ENCODE results near the gene ANK2. TPM values are rescaled to one million over a fixed set of nuclear protein-coding genes. Genes with fewer than 3 reads are reported as not detected.

ANK2 gene
- total RNA-seq, 2 experiments from 2014 or later: 1.5 to 1.9 TPM

DNA sequence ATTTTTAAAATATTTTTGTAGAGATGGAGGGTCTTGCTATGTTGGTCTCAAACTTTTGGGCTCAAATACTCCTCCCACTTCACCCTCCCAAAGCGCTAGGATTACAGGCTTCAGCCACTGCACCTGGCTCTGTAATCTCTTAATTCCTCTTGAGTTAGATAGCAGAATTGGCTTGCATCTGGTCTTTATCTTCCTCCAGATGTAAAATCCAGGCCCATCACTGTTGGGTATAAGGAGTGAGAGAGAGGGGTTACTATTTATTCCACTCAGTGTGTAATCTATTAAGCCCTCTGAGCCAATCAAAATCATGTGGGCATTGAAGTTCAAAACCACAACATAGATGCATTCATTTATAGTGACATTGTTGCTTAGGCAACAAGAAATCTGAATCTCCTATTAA lies 33.9 kb downstream of the ANK2 start:
- H3K4me3 Mint-ChIP-seq: no peak overlapping the region
- CTCF ChIA-PET: no interaction called here
- no peaks in the 10 kb centered on the region for H3K4me1 Mint-ChIP-seq
- H3K27me3 Mint-ChIP-seq: peaks cover 8% of the 10 kb centered on the region
- DNase-seq: no peak
- no peaks in the 10 kb centered on the region for H3K36me3 Mint-ChIP-seq (ENCODE audit: low read depth)
- no peaks in the 10 kb centered on the region for H3K9me3 Mint-ChIP-seq
- no peak overlapping the region for H3K27ac Mint-ChIP-seq
- POLR2A ChIA-PET: no interaction called here

DNA sequence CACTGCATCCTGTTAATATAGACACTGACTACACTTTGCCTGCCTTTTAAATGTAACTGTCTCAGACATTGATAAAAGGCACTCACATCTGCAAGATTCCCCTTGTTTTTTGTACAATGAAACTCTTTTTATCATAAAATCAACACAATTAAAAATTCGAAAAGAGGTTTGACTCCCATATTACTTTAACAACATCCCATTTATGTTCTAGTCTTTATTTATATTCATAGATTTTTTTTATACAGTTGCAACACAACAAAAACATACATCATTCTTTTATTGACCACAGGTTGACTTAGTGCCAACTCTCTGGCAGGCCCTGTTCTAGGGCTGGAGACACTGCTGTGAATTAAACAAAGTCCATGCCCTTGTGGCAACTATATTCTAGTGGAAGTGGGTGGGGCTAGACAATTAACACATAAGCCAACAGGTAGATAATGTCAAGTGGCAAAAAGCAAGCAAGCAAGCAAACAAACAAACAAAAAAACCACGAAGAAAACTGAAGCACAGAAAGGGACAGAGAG lies 36.8 kb downstream of the ANK2 start:
- Mint-ChIP-seq H3K27ac (no peak overlapping the region), H3K9me3 (no peaks in the 10 kb centered on the region), H3K4me1 (no peaks in the 10 kb centered on the region), H3K36me3 (ENCODE audit: low read depth) (no peaks in the 10 kb centered on the region), H3K4me3 (no peak overlapping the region), H3K27me3 (peaks cover 8% of the 10 kb centered on the region)
- POLR2A ChIA-PET: no interaction called here
- CTCF ChIA-PET: no interaction called here
- DNase-seq: no peak

DNA sequence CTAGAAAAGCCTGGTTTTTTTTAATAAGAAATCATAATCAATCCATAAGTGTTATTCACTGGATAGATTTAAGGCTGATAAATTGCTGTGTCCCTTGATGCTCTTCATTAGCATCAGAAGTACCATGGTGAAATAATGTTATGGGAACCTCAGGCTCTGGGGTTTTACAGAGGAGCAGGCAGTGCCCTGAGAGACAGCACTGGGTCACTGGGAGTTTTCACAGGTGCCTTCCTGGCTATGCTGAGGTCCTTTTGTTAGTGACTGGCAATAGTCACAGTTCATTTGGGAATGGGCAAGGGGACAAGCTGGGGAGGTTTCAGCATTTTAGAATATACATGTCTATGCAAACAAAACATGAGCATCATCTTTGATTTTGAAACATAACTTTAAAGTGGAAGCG lies 38.6 kb downstream of the ANK2 start:
- Mint-ChIP-seq H3K4me1 (no peaks in the 10 kb centered on the region), H3K9me3 (no peaks in the 10 kb centered on the region), H3K36me3 (ENCODE audit: low read depth) (no peaks in the 10 kb centered on the region), H3K27me3 (peaks cover 8% of the 10 kb centered on the region), H3K27ac (no peak overlapping the region), H3K4me3 (no peak overlapping the region)
- ChIA-PET POLR2A (no interaction called here), CTCF (no interaction called here)
- no peak for DNase-seq

- Mint-ChIP-seq H3K9me3 (no peaks in the 10 kb centered on the region), H3K4me3 (no peak overlapping the region), H3K27me3 (peaks cover 8% of the 10 kb centered on the region), H3K36me3 (ENCODE audit: low read depth) (no peaks in the 10 kb centered on the region), H3K4me1 (no peaks in the 10 kb centered on the region), H3K27ac (no peak overlapping the region)
- no peak for DNase-seq
- CTCF ChIA-PET: no interaction called here
- POLR2A ChIA-PET: no interaction called here
These were observed 41.5 kb downstream of the ANK2 start for GRCh38 chr4:113090954-113091353.

DNA sequence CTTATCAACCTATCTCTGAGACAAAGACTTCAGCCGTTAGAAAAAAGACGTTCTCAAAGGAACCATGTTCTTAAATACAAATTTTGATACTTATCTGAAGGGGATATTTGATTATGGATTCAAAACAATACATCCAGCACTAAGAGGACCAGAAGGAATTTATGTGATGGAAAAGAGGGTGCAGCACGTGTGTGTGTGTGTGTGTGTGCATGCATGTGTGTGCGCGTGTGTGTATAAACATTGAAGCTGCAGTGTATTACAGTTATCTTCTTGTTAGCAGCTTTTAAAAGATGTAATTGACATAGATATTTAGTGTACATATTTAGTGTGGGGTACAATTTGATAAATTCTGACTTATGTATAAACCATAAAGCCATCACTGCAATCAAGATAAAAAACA lies 44.9 kb downstream of the ANK2 start:
- no peaks in the 10 kb centered on the region for H3K27me3 Mint-ChIP-seq
- POLR2A ChIA-PET: no interaction called here
- CTCF ChIA-PET: no interaction called here

GRCh38 chr4:113094802-113095201 lies 45.3 kb downstream of the ANK2 start:
- H3K36me3 Mint-ChIP-seq (ENCODE audit: low read depth): no peaks in the 10 kb centered on the region
- peaks cover 4% of the 10 kb centered on the region for H3K27me3 Mint-ChIP-seq

More for the DNA sequence above, 44.9 kb downstream of the ANK2 start:
- no peaks in the 10 kb centered on the region for H3K36me3 Mint-ChIP-seq (ENCODE audit: low read depth)
- no peak overlapping the region for H3K27ac Mint-ChIP-seq
- H3K4me1 Mint-ChIP-seq: no peaks in the 10 kb centered on the region
- H3K9me3 Mint-ChIP-seq: no peaks in the 10 kb centered on the region
- DNase-seq: no peak
- no peak overlapping the region for H3K4me3 Mint-ChIP-seq

DNA sequence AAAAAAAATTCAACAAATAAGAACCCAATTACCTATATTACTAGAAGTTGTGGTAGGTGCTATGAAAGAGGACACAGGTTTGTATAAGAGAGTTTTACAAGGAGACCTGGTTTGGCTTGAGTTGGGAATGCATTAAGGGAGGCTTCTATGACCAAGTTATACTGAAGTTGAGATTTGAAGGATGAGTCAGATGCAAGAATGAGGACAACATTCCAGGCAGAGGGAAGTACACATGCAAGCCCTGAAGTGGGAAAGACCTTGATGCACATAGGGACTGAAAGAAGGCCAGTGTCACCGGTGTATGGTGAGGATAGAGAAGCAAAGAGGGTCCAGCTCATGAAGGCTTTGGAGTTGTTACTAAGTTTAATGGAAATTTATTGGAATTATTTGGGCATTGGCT lies 52.2 kb downstream of the ANK2 start:
- CTCF ChIA-PET: no interaction called here
- POLR2A ChIA-PET: no interaction called here
- no peak for DNase-seq
- no peak overlapping the region for H3K4me3 Mint-ChIP-seq
- peaks cover 10% of the 10 kb centered on the region for H3K27me3 Mint-ChIP-seq
- no peak overlapping the region for H3K27ac Mint-ChIP-seq
- no peaks in the 10 kb centered on the region for H3K9me3 Mint-ChIP-seq
- H3K4me1 Mint-ChIP-seq: no peaks in the 10 kb centered on the region
- no peaks in the 10 kb centered on the region for H3K36me3 Mint-ChIP-seq (ENCODE audit: low read depth)

More at GRCh38 chr4:113094802-113095201, 45.3 kb downstream of the ANK2 start:
- Mint-ChIP-seq H3K4me1 (no peaks in the 10 kb centered on the region), H3K9me3 (no peaks in the 10 kb centered on the region), H3K4me3 (no peak overlapping the region), H3K27ac (no peak overlapping the region)
- no peak for DNase-seq
- ChIA-PET CTCF (no interaction called here), POLR2A (no interaction called here)

GRCh38 chr4:113103556-113103955 lies 54.1 kb downstream of the ANK2 start:
- H3K27ac Mint-ChIP-seq: no peak overlapping the region
- POLR2A ChIA-PET: no interaction called here
- no peaks in the 10 kb centered on the region for H3K36me3 Mint-ChIP-seq (ENCODE audit: low read depth)
- no peak for DNase-seq
- no peaks in the 10 kb centered on the region for H3K9me3 Mint-ChIP-seq
- peaks cover 10% of the 10 kb centered on the region for H3K27me3 Mint-ChIP-seq
- H3K4me3 Mint-ChIP-seq: no peak overlapping the region
- H3K4me1 Mint-ChIP-seq: no peaks in the 10 kb centered on the region
- CTCF ChIA-PET: no interaction called here

DNA sequence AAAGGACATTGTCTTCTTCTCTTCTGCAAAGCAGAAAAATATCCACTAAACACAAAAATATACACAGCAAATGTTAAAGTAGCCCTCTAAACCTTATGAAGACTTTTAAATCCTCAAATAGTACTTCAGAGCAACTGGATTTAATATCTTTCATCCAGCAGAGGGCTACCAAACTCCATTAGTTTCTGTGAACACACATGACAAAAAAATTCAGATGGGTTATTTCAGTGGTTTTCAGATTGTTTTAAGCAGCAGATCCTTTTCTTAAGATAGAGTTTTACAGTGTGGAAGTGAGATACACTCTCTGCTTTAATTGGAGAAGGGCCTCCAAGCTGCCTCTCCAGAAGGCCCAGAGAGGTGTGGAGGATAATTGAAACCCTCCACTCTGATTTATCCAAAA lies 56.7 kb downstream of the ANK2 start:
- Mint-ChIP-seq H3K4me3 (no peak overlapping the region), H3K27ac (no peak overlapping the region), H3K4me1 (no peaks in the 10 kb centered on the region), H3K36me3 (ENCODE audit: low read depth) (no peaks in the 10 kb centered on the region), H3K9me3 (no peaks in the 10 kb centered on the region), H3K27me3 (peaks cover 6% of the 10 kb centered on the region)
- ChIA-PET POLR2A (no interaction called here), CTCF (no interaction called here)
- DNase-seq: no peak

DNA sequence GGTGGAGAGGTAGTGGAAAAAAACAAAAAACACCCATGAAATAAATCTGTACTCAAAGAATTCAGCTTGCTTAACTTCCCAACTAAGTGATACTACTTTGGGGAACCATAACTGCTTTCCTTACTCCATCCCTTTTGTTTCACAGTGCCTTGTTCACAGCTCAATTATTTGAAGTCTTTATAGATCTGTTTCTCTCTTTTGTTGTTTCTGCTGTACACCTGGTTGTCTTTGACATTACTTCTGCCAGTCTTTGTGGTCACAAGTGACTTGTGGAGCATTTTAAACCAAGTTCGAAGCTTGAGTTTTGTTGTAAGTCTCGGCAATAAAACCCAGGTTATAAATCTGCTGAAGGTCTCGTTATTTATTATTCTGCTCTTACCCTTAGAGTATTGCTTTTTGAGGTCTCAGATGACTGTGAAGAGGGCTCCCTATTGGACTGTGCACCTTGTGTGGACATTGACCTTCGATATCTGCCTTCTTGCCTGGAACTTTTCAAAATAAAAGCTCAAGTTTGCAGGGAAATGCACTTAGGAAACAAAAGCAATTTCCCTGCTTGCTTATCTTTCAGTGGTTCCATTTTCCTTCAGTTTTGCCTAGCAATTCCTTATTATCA lies 59.8 kb downstream of the ANK2 start:
- POLR2A ChIA-PET: no interaction called here
- H3K36me3 Mint-ChIP-seq (ENCODE audit: low read depth): no peaks in the 10 kb centered on the region
- peaks cover 2% of the 10 kb centered on the region for H3K27me3 Mint-ChIP-seq

GRCh38 chr4:113112338-113112978 lies 63.0 kb downstream of the ANK2 start:
- Mint-ChIP-seq H3K36me3 (ENCODE audit: low read depth) (no peaks in the 10 kb centered on the region), H3K4me3 (no peak overlapping the region), H3K9me3 (no peaks in the 10 kb centered on the region), H3K27me3 (peaks cover 2% of the 10 kb centered on the region), H3K27ac (no peak overlapping the region), H3K4me1 (no peaks in the 10 kb centered on the region)
- POLR2A ChIA-PET: no interaction called here
- no peak for DNase-seq
- CTCF ChIA-PET: no interaction called here

More for the DNA sequence above, 59.8 kb downstream of the ANK2 start:
- no peaks in the 10 kb centered on the region for H3K9me3 Mint-ChIP-seq
- CTCF ChIA-PET: no interaction called here
- H3K27ac Mint-ChIP-seq: no peak overlapping the region
- no peaks in the 10 kb centered on the region for H3K4me1 Mint-ChIP-seq
- DNase-seq: no peak
- no peak overlapping the region for H3K4me3 Mint-ChIP-seq

GRCh38 chr4:113113151-113113550 lies 63.7 kb downstream of the ANK2 start:
- CTCF ChIA-PET: no interaction called here
- Mint-ChIP-seq H3K27me3 (peaks cover 2% of the 10 kb centered on the region), H3K27ac (no peak overlapping the region), H3K9me3 (no peaks in the 10 kb centered on the region), H3K4me1 (no peaks in the 10 kb centered on the region), H3K36me3 (ENCODE audit: low read depth) (no peaks in the 10 kb centered on the region), H3K4me3 (no peak overlapping the region)
- DNase-seq: no peak
- POLR2A ChIA-PET: no interaction called here

DNA sequence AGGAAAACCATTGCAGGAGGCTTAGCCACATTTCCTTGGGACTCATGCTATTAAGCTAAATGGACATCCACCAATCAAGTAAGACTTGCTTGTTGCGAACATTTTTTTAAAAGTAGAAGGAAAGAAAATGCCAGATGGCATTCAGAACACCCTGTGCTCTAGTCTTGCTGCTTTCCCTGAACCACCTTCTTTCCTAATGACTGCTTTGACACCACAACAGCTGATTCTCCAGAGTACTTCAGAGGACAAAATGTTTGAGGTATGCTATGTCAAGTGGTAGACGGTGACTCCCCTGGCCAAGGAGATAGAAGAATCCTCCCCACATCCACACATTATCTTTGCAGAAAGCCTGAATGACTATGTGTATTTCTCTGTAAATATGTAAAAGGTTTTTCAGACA lies 65.4 kb downstream of the ANK2 start:
- Mint-ChIP-seq H3K4me3 (no peak overlapping the region), H3K4me1 (no peaks in the 10 kb centered on the region), H3K27ac (no peak overlapping the region), H3K27me3 (no peaks in the 10 kb centered on the region), H3K36me3 (ENCODE audit: low read depth) (no peaks in the 10 kb centered on the region), H3K9me3 (no peaks in the 10 kb centered on the region)
- CTCF ChIA-PET: interaction anchor here (0.8 kb wide), 1 partner anchor 17 kb away, joined by 3 read pairs; no protein-coding TSS in a partner anchor
- DNase-seq: no peak
- POLR2A ChIA-PET: no interaction called here
